ENCODE data around the gene SSTR4. TPM values are rescaled to one million over a fixed set of nuclear protein-coding genes. Genes with fewer than 3 reads are reported as not detected.

The SSTR4 gene
- total and polyA plus RNA-seq, 2 experiments from 2014 or later: not detected

DNA sequence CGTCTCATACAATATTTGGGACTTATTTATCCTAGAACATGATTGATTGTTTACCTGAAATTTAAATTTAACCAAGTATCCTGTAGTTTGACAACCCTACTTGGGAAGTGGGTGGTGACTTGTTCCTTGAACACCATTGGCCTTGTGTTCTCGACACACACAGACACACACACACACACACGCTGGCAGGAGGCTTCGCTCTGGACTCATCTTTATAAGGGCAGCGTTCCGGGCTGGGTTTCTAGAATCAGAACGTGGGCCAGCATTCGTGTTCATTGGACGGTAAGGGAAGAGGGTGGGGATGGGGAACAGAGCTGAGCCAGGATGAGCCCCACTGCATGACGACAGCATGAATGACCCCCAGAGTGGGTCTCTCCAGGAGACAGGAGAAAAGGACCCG, 16.2 kb upstream of the SSTR4 start:
- Histone ChIP-seq H3K36me3 (no peaks in the 10 kb centered on the region), H3K9me3 (ENCODE audit: low read depth) (no peaks in the 10 kb centered on the region), H3K27ac (no peak overlapping the region), H3K4me3 (no peak overlapping the region), H3K27me3 (no peaks in the 10 kb centered on the region), H3K4me1 (ENCODE audit: low read depth) (peaks cover 4% of the 10 kb centered on the region)
- no peak for TF ChIP-seq CTCF (IDR thresholded peaks at IDR 0.05; ENCODE audit: low read depth, low read length)
- DNase-seq (ENCODE audit: low read depth in 1 of 2, low spot score in 1 of 2): no peak

- no peaks in the 10 kb centered on the region for H3K36me3 ChIP-seq
- H3K4me3 ChIP-seq: no peak overlapping the region
- no peak for TF ChIP-seq CTCF (IDR thresholded peaks at IDR 0.05; ENCODE audit: low read depth, low read length)
- no peak overlapping the region for H3K27ac ChIP-seq
- no peaks in the 10 kb centered on the region for H3K9me3 ChIP-seq (ENCODE audit: low read depth)
- no peak for DNase-seq (ENCODE audit: low read depth in 1 of 2, low spot score in 1 of 2)
- peaks cover 6% of the 10 kb centered on the region for H3K4me1 ChIP-seq (ENCODE audit: low read depth)
- H3K27me3 ChIP-seq: no peaks in the 10 kb centered on the region
Measured at GRCh38 chr20:23019403-23019802, 15.7 kb upstream of the SSTR4 start.

DNA sequence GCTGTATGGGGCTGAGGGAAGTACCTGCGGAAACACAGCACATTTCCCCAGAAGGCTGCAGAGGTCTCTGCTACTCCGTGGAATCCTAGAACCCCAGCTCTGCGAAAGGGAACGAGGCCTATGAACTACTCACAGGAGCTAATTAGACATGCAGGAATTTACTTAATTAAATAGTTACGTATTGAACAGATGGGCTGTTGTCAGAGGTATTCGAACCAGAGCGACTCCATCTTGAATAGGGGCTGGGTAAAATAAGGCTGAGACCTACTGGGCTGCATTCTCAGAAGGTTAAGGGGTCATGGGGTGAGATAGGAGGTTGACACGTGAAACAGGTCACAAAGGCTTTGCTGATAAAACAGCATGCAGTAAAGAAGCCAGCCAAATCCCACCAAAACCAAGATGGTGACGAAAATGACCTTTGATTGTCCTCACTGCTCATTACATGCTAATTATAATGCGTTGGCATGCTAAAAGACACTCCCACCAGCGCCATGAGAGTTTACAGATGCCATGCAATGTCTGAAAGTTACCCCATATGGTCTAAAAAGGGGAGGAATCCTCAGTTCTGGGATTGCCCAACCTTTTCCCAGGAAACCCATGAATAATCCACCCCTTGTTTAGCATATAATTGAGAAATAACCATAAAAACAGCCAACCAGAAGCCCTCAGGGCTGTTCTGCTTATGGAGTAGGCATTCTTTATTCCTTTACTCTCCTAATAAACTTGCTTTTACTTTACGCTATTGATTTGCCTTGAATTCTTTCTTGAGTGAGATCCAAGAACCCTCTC, 14.7 kb upstream of the SSTR4 start:
- Histone ChIP-seq H3K36me3 (no peaks in the 10 kb centered on the region), H3K4me1 (ENCODE audit: low read depth) (peaks cover 15% of the 10 kb centered on the region), H3K27me3 (no peaks in the 10 kb centered on the region), H3K9me3 (ENCODE audit: low read depth) (no peaks in the 10 kb centered on the region), H3K27ac (no peak overlapping the region), H3K4me3 (no peak overlapping the region)
- no peak for DNase-seq (ENCODE audit: low read depth in 1 of 2, low spot score in 1 of 2)
- TF ChIP-seq CTCF (IDR thresholded peaks at IDR 0.05; ENCODE audit: low read depth, low read length): no peak

DNA sequence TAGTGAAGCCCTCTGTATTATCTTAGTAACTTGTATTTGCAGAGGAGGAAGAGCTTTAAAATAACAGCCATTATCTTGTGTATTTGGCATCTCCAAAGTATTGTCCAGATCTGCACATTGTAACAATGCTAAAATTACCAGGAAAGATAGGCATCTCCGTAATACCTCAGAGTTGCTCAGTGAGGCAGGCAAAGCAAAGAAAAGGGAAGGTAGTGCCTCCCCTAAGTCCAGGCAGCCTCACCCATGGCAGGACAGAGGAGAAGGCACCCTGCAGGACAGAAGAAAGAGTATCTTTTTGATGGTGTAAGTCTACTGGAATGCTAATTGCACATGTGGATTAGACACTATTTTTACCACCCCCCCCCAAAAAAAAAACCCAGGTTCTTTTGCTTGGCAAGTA, 13.6 kb upstream of the SSTR4 start:
- Histone ChIP-seq H3K9me3 (ENCODE audit: low read depth) (no peaks in the 10 kb centered on the region), H3K4me1 (ENCODE audit: low read depth) (peaks cover 15% of the 10 kb centered on the region), H3K4me3 (no peak overlapping the region), H3K27ac (no peak overlapping the region), H3K36me3 (no peaks in the 10 kb centered on the region), H3K27me3 (no peaks in the 10 kb centered on the region)
- no peak for TF ChIP-seq CTCF (IDR thresholded peaks at IDR 0.05; ENCODE audit: low read depth, low read length)
- no peak for DNase-seq (ENCODE audit: low read depth in 1 of 2, low spot score in 1 of 2)

GRCh38 chr20:23021951-23022350, 13.2 kb upstream of the SSTR4 start:
- Histone ChIP-seq H3K4me3 (no peak overlapping the region), H3K9me3 (ENCODE audit: low read depth) (no peaks in the 10 kb centered on the region), H3K36me3 (no peaks in the 10 kb centered on the region), H3K27me3 (no peaks in the 10 kb centered on the region), H3K27ac (no peak overlapping the region), H3K4me1 (ENCODE audit: low read depth) (peaks cover 15% of the 10 kb centered on the region)
- no peak for TF ChIP-seq CTCF (IDR thresholded peaks at IDR 0.05; ENCODE audit: low read depth, low read length)
- no peak for DNase-seq (ENCODE audit: low read depth in 1 of 2, low spot score in 1 of 2)

Measured in cardiac muscle cell (in vitro differentiated cells and primary cell).